Measurements from ENCODE around the gene NEMF.
"Not testable (repeated sequence)": the region's sequence is repeated elsewhere in the genome, so short reads cannot be mapped to it uniquely, and the experiment has no call there.

Gene NEMF

GRCh38 chr14:49754570-49755097, 98.0 kb downstream of the NEMF start:
- DNase-seq (ENCODE audit: low spot score): no peak
- FAIRE-seq: no peak

- FAIRE-seq; DNase-seq (ENCODE audit: low spot score): not testable (repeated sequence)
These were observed 106.1 kb downstream of the NEMF start for GRCh38 chr14:49746476-49746875.

- no peak for DNase-seq (ENCODE audit: low spot score)
- no peak for FAIRE-seq
These were observed 107.4 kb downstream of the NEMF start for GRCh38 chr14:49745191-49745590.

- DNase-seq (ENCODE audit: low spot score); FAIRE-seq: not testable (repeated sequence)
These were observed 116.9 kb downstream of the NEMF start for GRCh38 chr14:49735669-49736068.

GRCh38 chr14:49733836-49734235, 118.8 kb downstream of the NEMF start:
- no peak for FAIRE-seq
- no peak for DNase-seq (ENCODE audit: low spot score)

GRCh38 chr14:49732896-49733295, 119.7 kb downstream of the NEMF start:
- no peak for FAIRE-seq
- no peak for DNase-seq (ENCODE audit: low spot score)
